Measurements from ENCODE around the gene CCDC185. TPM values are rescaled to one million over a fixed set of nuclear protein-coding genes. Genes with fewer than 3 reads are reported as not detected.

The CCDC185 gene
- total and polyA plus RNA-seq, 2 experiments from 2014 or later, result 0.56 TPM; not detected in 1

DNA sequence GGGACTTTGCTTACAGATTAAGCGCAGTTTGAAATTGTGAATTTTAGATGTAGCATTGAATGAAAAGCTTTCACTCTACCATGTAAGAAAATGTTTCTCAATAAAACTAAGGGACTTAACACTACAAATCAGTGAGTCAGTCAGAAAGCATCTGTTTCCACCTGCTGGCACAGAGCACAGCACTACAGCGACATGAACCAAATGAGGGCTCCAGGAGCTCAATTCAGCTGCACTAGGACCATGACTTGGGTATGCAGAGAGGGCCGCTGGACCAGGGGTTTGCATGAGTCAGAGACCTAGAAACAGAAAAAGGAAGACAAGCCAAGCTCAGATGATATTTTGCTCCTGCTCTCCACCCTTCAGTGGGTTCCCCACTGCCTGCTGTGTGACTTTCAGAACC, 34.4 kb upstream of the CCDC185 start:
- H3K9me3 Mint-ChIP-seq, result no peaks in the 10 kb centered on the region
- H3F3A ChIP-seq (replicated peaks; ENCODE audit: low read depth), result no peaks in the 10 kb centered on the region
- H2AFZ ChIP-seq, result no peak overlapping the region
- no peak overlapping the region for H3K4me3 ChIP-seq
- H3K27ac Mint-ChIP-seq, result no peak overlapping the region
- H3K79me2 ChIP-seq (replicated peaks; ENCODE audit: insufficient read depth), result no peaks in the 10 kb centered on the region
- H3K4me2 ChIP-seq, result no peak overlapping the region
- no peaks in the 10 kb centered on the region; the same call in 1 of the 2 replicates for H4K20me1 ChIP-seq (replicated peaks; ENCODE audit: insufficient read depth)
- H3K36me3 ChIP-seq (ENCODE audit: insufficient read depth), result no peaks in the 10 kb centered on the region
- ATAC-seq (no peak), DNase-seq (ENCODE audit: low spot score) (peak; percentile 35)
- H3K27me3 ChIP-seq (ENCODE audit: insufficient read depth), result peaks cover 21% of the 10 kb centered on the region
- H3K27ac ChIP-seq (ENCODE audit: low read depth), result no peak overlapping the region
- H3K4me3 Mint-ChIP-seq, result no peak overlapping the region
- H3K36me3 Mint-ChIP-seq (ENCODE audit: low read depth), result no peaks in the 10 kb centered on the region
- TF ChIP-seq EZH2 (IDR thresholded peaks at IDR 0.05; ENCODE audit: low read depth, unreplicated experiment) (no peak), EZH2phosphoT487 (IDR thresholded peaks at IDR 0.05; ENCODE audit: unreplicated experiment) (no peak), POLR2AphosphoS5 (IDR thresholded peaks at IDR 0.05; ENCODE audit: low read depth) (no peak)
- TF ChIP-seq, protein P1, sequence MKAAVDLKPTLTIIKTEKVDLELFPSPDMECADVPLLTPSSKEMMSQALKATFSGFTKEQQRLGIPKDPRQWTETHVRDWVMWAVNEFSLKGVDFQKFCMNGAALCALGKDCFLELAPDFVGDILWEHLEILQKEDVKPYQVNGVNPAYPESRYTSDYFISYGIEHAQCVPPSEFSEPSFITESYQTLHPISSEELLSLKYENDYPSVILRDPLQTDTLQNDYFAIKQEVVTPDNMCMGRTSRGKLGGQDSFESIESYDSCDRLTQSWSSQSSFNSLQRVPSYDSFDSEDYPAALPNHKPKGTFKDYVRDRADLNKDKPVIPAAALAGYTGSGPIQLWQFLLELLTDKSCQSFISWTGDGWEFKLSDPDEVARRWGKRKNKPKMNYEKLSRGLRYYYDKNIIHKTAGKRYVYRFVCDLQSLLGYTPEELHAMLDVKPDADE (IDR thresholded peaks at IDR 0.05), result no peak
- TF ChIP-seq, protein P2, sequence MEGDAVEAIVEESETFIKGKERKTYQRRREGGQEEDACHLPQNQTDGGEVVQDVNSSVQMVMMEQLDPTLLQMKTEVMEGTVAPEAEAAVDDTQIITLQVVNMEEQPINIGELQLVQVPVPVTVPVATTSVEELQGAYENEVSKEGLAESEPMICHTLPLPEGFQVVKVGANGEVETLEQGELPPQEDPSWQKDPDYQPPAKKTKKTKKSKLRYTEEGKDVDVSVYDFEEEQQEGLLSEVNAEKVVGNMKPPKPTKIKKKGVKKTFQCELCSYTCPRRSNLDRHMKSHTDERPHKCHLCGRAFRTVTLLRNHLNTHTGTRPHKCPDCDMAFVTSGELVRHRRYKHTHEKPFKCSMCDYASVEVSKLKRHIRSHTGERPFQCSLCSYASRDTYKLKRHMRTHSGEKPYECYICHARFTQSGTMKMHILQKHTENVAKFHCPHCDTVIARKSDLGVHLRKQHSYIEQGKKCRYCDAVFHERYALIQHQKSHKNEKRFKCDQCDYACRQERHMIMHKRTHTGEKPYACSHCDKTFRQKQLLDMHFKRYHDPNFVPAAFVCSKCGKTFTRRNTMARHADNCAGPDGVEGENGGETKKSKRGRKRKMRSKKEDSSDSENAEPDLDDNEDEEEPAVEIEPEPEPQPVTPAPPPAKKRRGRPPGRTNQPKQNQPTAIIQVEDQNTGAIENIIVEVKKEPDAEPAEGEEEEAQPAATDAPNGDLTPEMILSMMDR (conservative IDR thresholded peaks at IDR 0.05; ENCODE audit: low read depth in 2 of 2), result peak in 1 of 2 experiments; percentile 40; a peak in 2 of 4 replicates
- H3K4me1 Mint-ChIP-seq, result peaks cover 13% of the 10 kb centered on the region
- no peaks in the 10 kb centered on the region for H3K9me2 ChIP-seq (ENCODE audit: insufficient read depth)
- H3K27me3 Mint-ChIP-seq (ENCODE audit: insufficient read depth, low read depth, poor library complexity), result peaks cover 16% of the 10 kb centered on the region
- peaks cover 7% of the 10 kb centered on the region; the same call in 1 of the 2 replicates for H3K4me1 ChIP-seq (ENCODE audit: insufficient read depth)

DNA sequence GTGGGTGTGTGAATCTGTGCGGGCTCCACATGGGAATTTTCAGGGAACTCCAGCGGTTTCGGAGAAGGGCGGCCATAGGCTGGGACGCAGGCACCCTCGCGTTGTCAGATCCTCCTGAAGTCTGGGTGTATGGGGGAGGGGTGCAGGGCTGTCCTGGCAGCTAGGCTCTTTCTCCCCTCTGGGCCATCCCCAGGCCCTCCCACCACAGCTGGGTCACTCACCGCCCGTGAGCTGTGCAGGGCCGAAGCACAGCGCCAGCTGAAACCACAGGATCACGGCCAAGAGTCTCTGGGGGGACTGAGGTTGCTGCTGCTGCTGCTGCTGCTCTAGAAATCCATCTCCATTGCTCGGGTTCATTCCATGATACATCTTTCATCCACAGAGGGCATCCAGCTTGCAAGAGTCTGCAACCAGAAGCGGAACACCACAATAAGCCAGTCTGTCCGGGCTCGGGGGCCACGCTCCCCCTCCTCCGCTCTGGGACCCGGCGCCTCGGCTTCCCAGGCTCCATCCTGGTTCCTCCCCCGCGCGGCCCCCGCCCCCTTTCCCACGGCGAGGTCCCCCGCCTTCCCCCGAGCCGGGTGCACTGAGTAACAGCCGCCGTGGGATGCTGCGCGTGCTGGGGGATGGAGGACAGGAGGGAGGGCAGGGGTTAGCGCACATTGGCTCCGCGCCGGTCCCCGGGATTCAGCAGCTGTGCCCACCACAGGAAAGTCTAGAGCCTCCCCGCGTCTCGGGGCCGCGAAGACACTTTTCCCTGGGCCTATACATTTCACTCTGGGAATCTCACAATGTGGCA, 30.0 kb upstream of the CCDC185 start:
- H3K27ac Mint-ChIP-seq, result no peak overlapping the region
- Histone ChIP-seq H3K9me2 (ENCODE audit: insufficient read depth) (no peaks in the 10 kb centered on the region), H3K36me3 (ENCODE audit: insufficient read depth) (no peaks in the 10 kb centered on the region), H4K20me1 (replicated peaks; ENCODE audit: insufficient read depth) (peaks cover 4% of the 10 kb centered on the region), H3K4me2 (peak overlapping the region; percentile 95), H2AFZ (peak overlapping the region; percentile 99), H3K4me3 (peak overlapping the region; percentile 85), H3K27me3 (ENCODE audit: insufficient read depth) (peaks cover 44% of the 10 kb centered on the region), H3F3A (replicated peaks; ENCODE audit: low read depth) (peaks cover 7% of the 10 kb centered on the region; the same call in 1 of the 2 replicates), H3K79me2 (replicated peaks; ENCODE audit: insufficient read depth) (no peaks in the 10 kb centered on the region), H3K27ac (ENCODE audit: low read depth) (no peak overlapping the region), H3K4me1 (ENCODE audit: insufficient read depth) (peaks cover 7% of the 10 kb centered on the region; the same call in 1 of the 2 replicates)
- H3K36me3 Mint-ChIP-seq (ENCODE audit: low read depth), result no peaks in the 10 kb centered on the region
- peak; percentile 46 for ATAC-seq
- peak overlapping the region; percentile 92 for H3K4me3 Mint-ChIP-seq
- H3K27me3 Mint-ChIP-seq (ENCODE audit: insufficient read depth, low read depth, poor library complexity), result peaks cover 29% of the 10 kb centered on the region
- H3K9me3 Mint-ChIP-seq, result no peaks in the 10 kb centered on the region
- H3K4me1 Mint-ChIP-seq, result peaks cover 13% of the 10 kb centered on the region
- peak; percentile 78 for DNase-seq (ENCODE audit: low spot score)
- TF ChIP-seq, protein P2 (conservative IDR thresholded peaks at IDR 0.05; ENCODE audit: low read depth in 2 of 2), result no peak
- no peak for TF ChIP-seq STAT1 (IDR thresholded peaks at IDR 0.05; ENCODE audit: unreplicated experiment)
- no peak for TF ChIP-seq EZH2phosphoT487 (IDR thresholded peaks at IDR 0.05; ENCODE audit: unreplicated experiment)
- no peak for TF ChIP-seq ZNF331 (CRISPR knock-in tag; IDR thresholded peaks at IDR 0.05; ENCODE audit: low read depth)
- TF ChIP-seq, protein P1 (IDR thresholded peaks at IDR 0.05), result no peak
- no peak for TF ChIP-seq ZNF114 (CRISPR knock-in tag; IDR thresholded peaks at IDR 0.05)

All from GM23338 (cell line).